UCSD-AML1 (cell line): ENCODE results near the gene KRT25.

Experiments
- DNase-seq: peaks from one replicate; lab custom pipeline; 2025; ENCODE audit not compliant: unreplicated experiment; lab: John Stamatoyannopoulos, UW

KRT25 gene

GRCh38 chr17:40699371-40699770 is 55.8 kb downstream of the KRT25 start:
- DNase-seq = no peak
